ENCODE data around the gene PPP1R13L. TPM values are rescaled to one million over a fixed set of nuclear protein-coding genes. Genes with fewer than 3 reads are reported as not detected.

Gene PPP1R13L
- total and polyA plus RNA-seq, 2 of the 8 experiments (the other 6 are each of a cell fraction or from before 2014, with no cell fraction given) = 9.1 to 15.3 TPM

DNA sequence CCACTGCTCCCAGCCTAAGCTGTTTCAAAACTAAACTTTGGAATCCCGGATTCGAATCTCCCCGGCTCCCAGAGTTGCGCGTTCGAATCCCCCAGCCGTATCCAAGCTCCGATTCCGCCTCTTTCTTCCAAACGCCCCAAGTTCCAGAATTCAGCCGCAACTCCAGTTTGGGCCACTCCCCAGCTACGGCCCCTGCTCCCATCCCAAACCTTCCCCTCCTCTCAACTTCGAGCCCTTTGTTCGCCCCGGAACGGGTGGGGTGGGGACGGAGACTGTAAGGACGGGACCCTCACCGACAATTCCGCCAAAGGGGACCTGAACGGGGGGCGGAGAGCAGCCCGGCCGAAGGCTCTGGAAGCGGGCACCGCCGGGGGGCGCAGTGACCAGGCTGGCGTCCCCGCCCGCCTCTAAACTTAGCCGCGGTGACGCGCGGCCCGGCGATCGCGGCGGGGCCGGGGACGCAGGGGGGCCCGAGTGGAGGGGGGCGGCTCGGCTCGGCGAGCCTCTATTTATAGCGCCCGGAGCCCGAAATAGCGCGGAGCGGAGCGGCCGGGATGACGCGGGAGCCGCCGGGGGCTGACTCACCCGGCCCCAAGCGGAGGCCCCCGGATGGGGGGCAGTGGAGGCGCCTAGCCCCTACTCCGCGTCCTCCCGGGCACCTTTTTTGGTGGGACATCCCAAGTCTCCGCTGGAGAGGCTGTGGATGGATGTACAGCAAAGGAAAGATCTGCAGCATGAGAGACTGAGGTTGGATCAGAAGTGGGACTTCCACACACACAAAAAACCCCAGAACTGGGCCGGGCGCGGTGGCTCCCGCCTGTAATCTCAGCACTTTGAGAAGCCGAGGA is 23.7 kb upstream of the PPP1R13L start (continued):
- TF ChIP-seq, protein P1, sequence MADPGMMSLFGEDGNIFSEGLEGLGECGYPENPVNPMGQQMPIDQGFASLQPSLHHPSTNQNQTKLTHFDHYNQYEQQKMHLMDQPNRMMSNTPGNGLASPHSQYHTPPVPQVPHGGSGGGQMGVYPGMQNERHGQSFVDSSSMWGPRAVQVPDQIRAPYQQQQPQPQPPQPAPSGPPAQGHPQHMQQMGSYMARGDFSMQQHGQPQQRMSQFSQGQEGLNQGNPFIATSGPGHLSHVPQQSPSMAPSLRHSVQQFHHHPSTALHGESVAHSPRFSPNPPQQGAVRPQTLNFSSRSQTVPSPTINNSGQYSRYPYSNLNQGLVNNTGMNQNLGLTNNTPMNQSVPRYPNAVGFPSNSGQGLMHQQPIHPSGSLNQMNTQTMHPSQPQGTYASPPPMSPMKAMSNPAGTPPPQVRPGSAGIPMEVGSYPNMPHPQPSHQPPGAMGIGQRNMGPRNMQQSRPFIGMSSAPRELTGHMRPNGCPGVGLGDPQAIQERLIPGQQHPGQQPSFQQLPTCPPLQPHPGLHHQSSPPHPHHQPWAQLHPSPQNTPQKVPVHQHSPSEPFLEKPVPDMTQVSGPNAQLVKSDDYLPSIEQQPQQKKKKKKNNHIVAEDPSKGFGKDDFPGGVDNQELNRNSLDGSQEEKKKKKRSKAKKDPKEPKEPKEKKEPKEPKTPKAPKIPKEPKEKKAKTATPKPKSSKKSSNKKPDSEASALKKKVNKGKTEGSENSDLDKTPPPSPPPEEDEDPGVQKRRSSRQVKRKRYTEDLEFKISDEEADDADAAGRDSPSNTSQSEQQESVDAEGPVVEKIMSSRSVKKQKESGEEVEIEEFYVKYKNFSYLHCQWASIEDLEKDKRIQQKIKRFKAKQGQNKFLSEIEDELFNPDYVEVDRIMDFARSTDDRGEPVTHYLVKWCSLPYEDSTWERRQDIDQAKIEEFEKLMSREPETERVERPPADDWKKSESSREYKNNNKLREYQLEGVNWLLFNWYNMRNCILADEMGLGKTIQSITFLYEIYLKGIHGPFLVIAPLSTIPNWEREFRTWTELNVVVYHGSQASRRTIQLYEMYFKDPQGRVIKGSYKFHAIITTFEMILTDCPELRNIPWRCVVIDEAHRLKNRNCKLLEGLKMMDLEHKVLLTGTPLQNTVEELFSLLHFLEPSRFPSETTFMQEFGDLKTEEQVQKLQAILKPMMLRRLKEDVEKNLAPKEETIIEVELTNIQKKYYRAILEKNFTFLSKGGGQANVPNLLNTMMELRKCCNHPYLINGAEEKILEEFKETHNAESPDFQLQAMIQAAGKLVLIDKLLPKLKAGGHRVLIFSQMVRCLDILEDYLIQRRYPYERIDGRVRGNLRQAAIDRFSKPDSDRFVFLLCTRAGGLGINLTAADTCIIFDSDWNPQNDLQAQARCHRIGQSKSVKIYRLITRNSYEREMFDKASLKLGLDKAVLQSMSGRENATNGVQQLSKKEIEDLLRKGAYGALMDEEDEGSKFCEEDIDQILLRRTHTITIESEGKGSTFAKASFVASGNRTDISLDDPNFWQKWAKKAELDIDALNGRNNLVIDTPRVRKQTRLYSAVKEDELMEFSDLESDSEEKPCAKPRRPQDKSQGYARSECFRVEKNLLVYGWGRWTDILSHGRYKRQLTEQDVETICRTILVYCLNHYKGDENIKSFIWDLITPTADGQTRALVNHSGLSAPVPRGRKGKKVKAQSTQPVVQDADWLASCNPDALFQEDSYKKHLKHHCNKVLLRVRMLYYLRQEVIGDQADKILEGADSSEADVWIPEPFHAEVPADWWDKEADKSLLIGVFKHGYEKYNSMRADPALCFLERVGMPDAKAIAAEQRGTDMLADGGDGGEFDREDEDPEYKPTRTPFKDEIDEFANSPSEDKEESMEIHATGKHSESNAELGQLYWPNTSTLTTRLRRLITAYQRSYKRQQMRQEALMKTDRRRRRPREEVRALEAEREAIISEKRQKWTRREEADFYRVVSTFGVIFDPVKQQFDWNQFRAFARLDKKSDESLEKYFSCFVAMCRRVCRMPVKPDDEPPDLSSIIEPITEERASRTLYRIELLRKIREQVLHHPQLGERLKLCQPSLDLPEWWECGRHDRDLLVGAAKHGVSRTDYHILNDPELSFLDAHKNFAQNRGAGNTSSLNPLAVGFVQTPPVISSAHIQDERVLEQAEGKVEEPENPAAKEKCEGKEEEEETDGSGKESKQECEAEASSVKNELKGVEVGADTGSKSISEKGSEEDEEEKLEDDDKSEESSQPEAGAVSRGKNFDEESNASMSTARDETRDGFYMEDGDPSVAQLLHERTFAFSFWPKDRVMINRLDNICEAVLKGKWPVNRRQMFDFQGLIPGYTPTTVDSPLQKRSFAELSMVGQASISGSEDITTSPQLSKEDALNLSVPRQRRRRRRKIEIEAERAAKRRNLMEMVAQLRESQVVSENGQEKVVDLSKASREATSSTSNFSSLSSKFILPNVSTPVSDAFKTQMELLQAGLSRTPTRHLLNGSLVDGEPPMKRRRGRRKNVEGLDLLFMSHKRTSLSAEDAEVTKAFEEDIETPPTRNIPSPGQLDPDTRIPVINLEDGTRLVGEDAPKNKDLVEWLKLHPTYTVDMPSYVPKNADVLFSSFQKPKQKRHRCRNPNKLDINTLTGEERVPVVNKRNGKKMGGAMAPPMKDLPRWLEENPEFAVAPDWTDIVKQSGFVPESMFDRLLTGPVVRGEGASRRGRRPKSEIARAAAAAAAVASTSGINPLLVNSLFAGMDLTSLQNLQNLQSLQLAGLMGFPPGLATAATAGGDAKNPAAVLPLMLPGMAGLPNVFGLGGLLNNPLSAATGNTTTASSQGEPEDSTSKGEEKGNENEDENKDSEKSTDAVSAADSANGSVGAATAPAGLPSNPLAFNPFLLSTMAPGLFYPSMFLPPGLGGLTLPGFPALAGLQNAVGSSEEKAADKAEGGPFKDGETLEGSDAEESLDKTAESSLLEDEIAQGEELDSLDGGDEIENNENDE (IDR thresholded peaks at IDR 0.05; ENCODE audit: insufficient replicate concordance, low read length) = no peak
- TF ChIP-seq POLR2A (IDR thresholded peaks at IDR 0.05; ENCODE audit: control extremely low read depth in 1 of 2, low read depth in 2 of 2, low read length in 2 of 2) (no peak), RXRA (IDR thresholded peaks at IDR 0.05; ENCODE audit: insufficient read depth, low read depth, low read length) (no peak), GTF2F1 (IDR thresholded peaks at IDR 0.05; ENCODE audit: borderline replicate concordance, low read depth, low read length) (no peak), EZH2 (IDR thresholded peaks at IDR 0.05; ENCODE audit: low read depth, low read length, severe bottlenecking) (no peak), YY1 (IDR thresholded peaks at IDR 0.05; ENCODE audit: low read depth, low read length) (no peak)
- TF ChIP-seq, protein P2, sequence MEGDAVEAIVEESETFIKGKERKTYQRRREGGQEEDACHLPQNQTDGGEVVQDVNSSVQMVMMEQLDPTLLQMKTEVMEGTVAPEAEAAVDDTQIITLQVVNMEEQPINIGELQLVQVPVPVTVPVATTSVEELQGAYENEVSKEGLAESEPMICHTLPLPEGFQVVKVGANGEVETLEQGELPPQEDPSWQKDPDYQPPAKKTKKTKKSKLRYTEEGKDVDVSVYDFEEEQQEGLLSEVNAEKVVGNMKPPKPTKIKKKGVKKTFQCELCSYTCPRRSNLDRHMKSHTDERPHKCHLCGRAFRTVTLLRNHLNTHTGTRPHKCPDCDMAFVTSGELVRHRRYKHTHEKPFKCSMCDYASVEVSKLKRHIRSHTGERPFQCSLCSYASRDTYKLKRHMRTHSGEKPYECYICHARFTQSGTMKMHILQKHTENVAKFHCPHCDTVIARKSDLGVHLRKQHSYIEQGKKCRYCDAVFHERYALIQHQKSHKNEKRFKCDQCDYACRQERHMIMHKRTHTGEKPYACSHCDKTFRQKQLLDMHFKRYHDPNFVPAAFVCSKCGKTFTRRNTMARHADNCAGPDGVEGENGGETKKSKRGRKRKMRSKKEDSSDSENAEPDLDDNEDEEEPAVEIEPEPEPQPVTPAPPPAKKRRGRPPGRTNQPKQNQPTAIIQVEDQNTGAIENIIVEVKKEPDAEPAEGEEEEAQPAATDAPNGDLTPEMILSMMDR (IDR thresholded peaks at IDR 0.05; ENCODE audit: control extremely low read depth in 1 of 3, insufficient read depth in 1 of 3, low read depth in 1 of 3, low read length in 3 of 3) = peak; percentile 44 to 57 (median 46)
